IMR-90 (cell line): ENCODE data around the gene RASSF5. TPM values are rescaled to one million over a fixed set of nuclear protein-coding genes. Genes with fewer than 3 reads are reported as not detected.

ENCODE experiments used
- ATAC-seq: fragments of 200-7000 bp; cut with Tn5 transposase; 2 replicates; pipeline ENCODE4 v1.9.1; 2020; ENCODE audit warnings: low read depth, mild to moderate bottlenecking, moderate library complexity
- BruUV-seq: library from RNA; stranded (reverse); fragments of 400-500 nt; replicated peaks from 2 replicates; lab custom pipeline; 2021; lab: Mats Ljungman, UMichigan
- CTCF ChIA-PET: fragments of 300-600 bp; formaldehyde crosslinking; extraction: SDS; loops from one replicate; lab custom pipeline; 2021; ENCODE audit warnings: antibody characterized with exemption; lab: Yijun Ruan, JAX
- POLR2A ChIA-PET: fragments of 300-600 bp; sonication (Branson Sonifier 250); formaldehyde crosslinking; loops from one replicate; lab custom pipeline; 2022; ENCODE audit warnings: antibody characterized with exemption; ENCODE audit not compliant: unreplicated experiment; lab: Charles Lee
- DNase-seq: peaks from one replicate; pipeline ENCODE4 v3.0.0; 2013
- H2AFZ ChIP-seq: replicated peaks from 2 replicates; pipeline ENCODE3; 2013; ENCODE audit warnings: low read length, mild to moderate bottlenecking; ENCODE audit not compliant: poor library complexity
- H2AK5ac ChIP-seq: 2 replicates; pipeline ENCODE4 v1.6.1; 2013; ENCODE audit warnings: low read depth, low read length, inconsistent platforms
- H2AK9ac ChIP-seq: replicated peaks from 2 replicates; pipeline ENCODE3; 2013; ENCODE audit warnings: mild to moderate bottlenecking, low read depth, low read length, moderate library complexity; ENCODE audit not compliant: poor library complexity
- H2BK120ac ChIP-seq: 2 replicates; pipeline ENCODE4 v1.6.1; 2013; ENCODE audit warnings: low read depth, low read length, inconsistent platforms
- H2BK15ac ChIP-seq: 3 replicates; pipeline ENCODE4 v1.6.1; 2013; ENCODE audit warnings: low read depth, low read length, inconsistent platforms
- H2BK20ac ChIP-seq: 2 replicates; pipeline ENCODE4 v1.6.1; 2013; ENCODE audit warnings: low read depth, mild to moderate bottlenecking, inconsistent platforms, low read length, moderate library complexity
- H2BK5ac ChIP-seq: 2 replicates; pipeline ENCODE4 v1.6.1; 2013; ENCODE audit warnings: mild to moderate bottlenecking, low read depth, low read length, inconsistent platforms; ENCODE audit not compliant: poor library complexity, severe bottlenecking
- H3K14ac ChIP-seq: replicated peaks from 2 replicates; pipeline ENCODE4 v1.6.1; 2013; ENCODE audit warnings: low read depth, low read length, inconsistent platforms
- H3K18ac ChIP-seq: 2 replicates; pipeline ENCODE4 v1.6.1; 2013; ENCODE audit warnings: low read depth, low read length, control low read depth
- H3K23ac ChIP-seq: 2 replicates; pipeline ENCODE4 v1.6.1; 2013; ENCODE audit warnings: low read depth, low read length, inconsistent platforms
- H3K27ac ChIP-seq: 2 replicates; pipeline ENCODE4 v1.5.1; 2013; ENCODE audit warnings: mild to moderate bottlenecking, control low read depth, low read length; ENCODE audit not compliant: insufficient read depth
- H3K27me3 ChIP-seq: 2 replicates; pipeline ENCODE4 v1.6.1; 2013; ENCODE audit warnings: low read length; ENCODE audit not compliant: control insufficient read depth, insufficient read depth
- H3K36me3 ChIP-seq: 2 replicates; pipeline ENCODE4 v1.6.1; 2013; ENCODE audit warnings: low read length, mixed read lengths; ENCODE audit not compliant: control insufficient read depth, insufficient read depth
- H3K4ac ChIP-seq: 2 replicates; pipeline ENCODE4 v1.6.1; 2013; ENCODE audit warnings: low read depth, low read length, inconsistent platforms
- H3K4me1 ChIP-seq: 2 replicates; pipeline ENCODE4 v1.6.1; 2013; ENCODE audit warnings: low read length, mixed read lengths; ENCODE audit not compliant: control insufficient read depth, insufficient read depth
- H3K4me2 ChIP-seq: 2 replicates; pipeline ENCODE4 v1.6.1; 2013; ENCODE audit warnings: low read depth, mild to moderate bottlenecking, control low read depth, low read length, moderate library complexity
- H3K4me3 ChIP-seq: 2 replicates; pipeline ENCODE4 v1.5.1; 2013; ENCODE audit warnings: low read depth, mild to moderate bottlenecking, control low read depth, low read length, moderate library complexity; ENCODE audit not compliant: insufficient read depth
- H3K56ac ChIP-seq: 2 replicates; pipeline ENCODE4 v1.6.1; 2013; ENCODE audit warnings: low read length, inconsistent platforms; ENCODE audit not compliant: insufficient read depth; ENCODE audit errors: extremely low read depth
- H3K79me1 ChIP-seq, 2 experiments: 2 replicates each; pipeline ENCODE4 v1.6.1; 2013; ENCODE audit warnings: low read length in 2 of 2, inconsistent platforms in 1 of 2, low read depth in 1 of 2
- H3K9ac ChIP-seq: 2 replicates; pipeline ENCODE4 v1.6.1; 2013; ENCODE audit warnings: low read depth, low read length, control low read depth
- H3K9me1 ChIP-seq: 2 replicates; pipeline ENCODE4 v1.6.1; 2013; ENCODE audit warnings: low read length, inconsistent platforms; ENCODE audit not compliant: insufficient read depth
- H3K9me3 ChIP-seq: 2 replicates; pipeline ENCODE4 v1.6.1; 2013; ENCODE audit warnings: low read length; ENCODE audit not compliant: control insufficient read depth, insufficient read depth
- H4K20me1 ChIP-seq: 2 replicates; pipeline ENCODE4 v1.6.1; 2013; ENCODE audit warnings: low read length, inconsistent platforms; ENCODE audit not compliant: insufficient read depth
- H4K5ac ChIP-seq: 2 replicates; pipeline ENCODE4 v1.6.1; 2013; ENCODE audit warnings: mild to moderate bottlenecking, low read depth, low read length, control low read depth
- H4K8ac ChIP-seq, 2 experiments: 2 replicates each; pipeline ENCODE4 v1.6.1; 2013; ENCODE audit warnings: low read depth in 2 of 2, low read length in 2 of 2, control low read depth in 1 of 2, inconsistent platforms in 1 of 2
- H4K91ac ChIP-seq: 2 replicates; pipeline ENCODE4 v1.6.1; 2013; ENCODE audit warnings: low read depth, low read length, inconsistent platforms; ENCODE audit not compliant: insufficient read depth
- BHLHE40 ChIP-seq: fragments of 150-350 bp; IDR thresholded peaks from 2 replicates; pipeline ENCODE4 v1.6.1; 2016; ENCODE audit warnings: mild to moderate bottlenecking, low read depth, low read length
- CHD1 ChIP-seq: IDR thresholded peaks from 2 replicates; pipeline ENCODE4 v1.6.1; 2012; ENCODE audit warnings: low read depth, low read length, improper control_type of control experiment
- MAFK ChIP-seq: IDR thresholded peaks from 2 replicates; pipeline ENCODE4 v1.6.1; 2012; ENCODE audit warnings: low read depth, low read length, improper control_type of control experiment
- MAZ ChIP-seq: IDR thresholded peaks from 2 replicates; pipeline ENCODE4 v1.6.1; 2012; ENCODE audit warnings: low read depth, mild to moderate bottlenecking, low read length, improper control_type of control experiment, moderate library complexity, borderline replicate concordance
- MXI1 ChIP-seq: IDR thresholded peaks from 2 replicates; pipeline ENCODE4 v1.6.1; 2012; ENCODE audit warnings: low read depth, mild to moderate bottlenecking, low read length, moderate library complexity, borderline replicate concordance
- POLR2A ChIP-seq: IDR thresholded peaks from 2 replicates; pipeline ENCODE4 v1.6.1; 2012; ENCODE audit warnings: mild to moderate bottlenecking, low read depth, low read length
- RAD21 ChIP-seq: IDR thresholded peaks from 2 replicates; pipeline ENCODE4 v1.6.1; 2012; ENCODE audit warnings: low read length, improper control_type of control experiment
- RCOR1 ChIP-seq: IDR thresholded peaks from 2 replicates; pipeline ENCODE4 v1.6.1; 2012; ENCODE audit warnings: mild to moderate bottlenecking, low read length, improper control_type of control experiment; ENCODE audit not compliant: insufficient replicate concordance
- RFX5 ChIP-seq: IDR thresholded peaks from 2 replicates; pipeline ENCODE4 v1.8.0; 2012; ENCODE audit warnings: low read depth, mild to moderate bottlenecking, low read length, moderate library complexity
- SMC3 ChIP-seq: fragments of 150-350 bp; IDR thresholded peaks from 2 replicates; pipeline ENCODE4 v1.6.1; 2016; ENCODE audit warnings: low read depth, mild to moderate bottlenecking, antibody characterized with exemption, low read length, moderate library complexity
- WGBS, 2 experiments: methylation state at CpG; one replicate each; pipeline versions ENCODE4 v1.1.5 to v1.1.7; 2013; ENCODE audit warnings: missing lambda C conversion rate in 2 of 2; ENCODE audit not compliant: insufficient read length in 1 of 2; ENCODE audit errors: extremely low coverage in 2 of 2; 5-methylcytosine and 5-hydroxymethylcytosine counted together
- dilution Hi-C: fragments of 300-500 bp; cut with HindIII; formaldehyde crosslinking; loops from one replicate; pipeline ENCODE4 v1.14.3; 2018; ENCODE audit warnings: low sequenced_read_pairs; ENCODE audit not compliant: unreplicated experiment
- in situ Hi-C: fragments of 300-500 bp; cut with MboI; formaldehyde crosslinking; loops from 3 replicates; pipeline ENCODE4 v1.14.3; 2019; ENCODE audit warnings: low sequenced_read_pairs, inconsistent platforms, mixed read lengths
- intact Hi-C: fragments of 100-400 bp; cut with micrococcal nuclease; formaldehyde crosslinking; loops from 2 replicates; pipeline ENCODE4 v1.10.0; 2022
- polyA plus RNA-seq, 3 experiments: library from polyadenylated mRNA; depleted of rRNA; stranded (reverse); fragments of >200 nt; gene quantifications; 2 replicates each; pipeline ENCODE4 v1.2.3, GENCODE V29; 2012; ENCODE audit warnings: low replicate concordance in 1 of 3
- total RNA-seq: library from RNA; depleted of rRNA; stranded (reverse); fragments of >200 nt; gene quantifications from 2 replicates; pipeline ENCODE4 v1.2.3, GENCODE V29; 2012
- TF ChIP-seq, protein P1 (sequence below): conservative IDR thresholded peaks from 2 replicates; pipeline ENCODE4 v1.5.1; 2012; ENCODE audit warnings: mild to moderate bottlenecking, low read depth, low read length, improper control_type of control experiment

RASSF5 gene
- total and polyA plus RNA-seq, 2 of the 4 experiments (the other 2 are of a cell fraction): 0.18 to 1.1 TPM

GRCh38 chr1:206476591-206476990 lies 30.7 kb upstream of the RASSF5 start:
- POLR2A ChIA-PET: no interaction called here

More at GRCh38 chr1:206476591-206476990, 30.7 kb upstream of the RASSF5 start:
- Histone ChIP-seq H2AFZ (no peak overlapping the region), H2AK9ac (no peak overlapping the region), H2BK20ac (no peak overlapping the region), H3K27ac (no peak overlapping the region), H3K56ac (no peak overlapping the region), H3K4me1 (peaks cover 21% of the 10 kb centered on the region), H3K14ac (no peak overlapping the region), H2BK15ac (no peak overlapping the region), H3K27me3 (no peaks in the 10 kb centered on the region), H3K4me3 (no peak overlapping the region), H2BK5ac (no peak overlapping the region), H3K4me2 (no peak overlapping the region), H2AK5ac (no peak overlapping the region), H4K20me1 (no peaks in the 10 kb centered on the region; the same call in 1 of the 2 replicates), H4K8ac (no peak overlapping the region), H3K79me1 (peaks cover 14 to 24% of the 10 kb centered on the region in 2 experiments), H4K5ac (no peak overlapping the region), H3K4ac (no peak overlapping the region), H3K23ac (no peak overlapping the region), H2BK120ac (no peak overlapping the region), H3K9ac (no peak overlapping the region), H3K18ac (no peak overlapping the region), H3K36me3 (peaks cover 37% of the 10 kb centered on the region; the same call in 1 of the 2 replicates), H3K9me3 (no peaks in the 10 kb centered on the region), H3K9me1 (peaks cover 8% of the 10 kb centered on the region), H4K91ac (no peak overlapping the region)
- dilution Hi-C loops: no loop called here
- in situ Hi-C loops: no loop called here
- intact Hi-C loops: loop anchor here (10.0 kb wide), 1 partner anchor 508 kb away; no protein-coding TSS in a partner anchor
- BruUV-seq: no TSS peak
- DNase-seq: no peak
- CTCF ChIA-PET: no interaction called here
- ATAC-seq: no peak
- TF ChIP-seq RAD21 (no peak), MAFK (no peak), BHLHE40 (no peak), RFX5 (no peak), RCOR1 (no peak), MXI1 (no peak), POLR2A (no peak), MAZ (no peak), CHD1 (no peak), SMC3 (no peak)
- TF ChIP-seq, protein P1, sequence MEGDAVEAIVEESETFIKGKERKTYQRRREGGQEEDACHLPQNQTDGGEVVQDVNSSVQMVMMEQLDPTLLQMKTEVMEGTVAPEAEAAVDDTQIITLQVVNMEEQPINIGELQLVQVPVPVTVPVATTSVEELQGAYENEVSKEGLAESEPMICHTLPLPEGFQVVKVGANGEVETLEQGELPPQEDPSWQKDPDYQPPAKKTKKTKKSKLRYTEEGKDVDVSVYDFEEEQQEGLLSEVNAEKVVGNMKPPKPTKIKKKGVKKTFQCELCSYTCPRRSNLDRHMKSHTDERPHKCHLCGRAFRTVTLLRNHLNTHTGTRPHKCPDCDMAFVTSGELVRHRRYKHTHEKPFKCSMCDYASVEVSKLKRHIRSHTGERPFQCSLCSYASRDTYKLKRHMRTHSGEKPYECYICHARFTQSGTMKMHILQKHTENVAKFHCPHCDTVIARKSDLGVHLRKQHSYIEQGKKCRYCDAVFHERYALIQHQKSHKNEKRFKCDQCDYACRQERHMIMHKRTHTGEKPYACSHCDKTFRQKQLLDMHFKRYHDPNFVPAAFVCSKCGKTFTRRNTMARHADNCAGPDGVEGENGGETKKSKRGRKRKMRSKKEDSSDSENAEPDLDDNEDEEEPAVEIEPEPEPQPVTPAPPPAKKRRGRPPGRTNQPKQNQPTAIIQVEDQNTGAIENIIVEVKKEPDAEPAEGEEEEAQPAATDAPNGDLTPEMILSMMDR: no peak
- whole genome bisulfite sequencing, 2 experiments: 93% methylated on average over 9 of the region's 14 CpGs; no CpG with 5 or more reads in 1 of the 2 experiments
